Measurements from ENCODE around the gene AK2.

The AK2 gene

GRCh38 chr1:33021567-33022431, 14.9 kb downstream of the AK2 start:
- no peak for DNase-seq

DNA sequence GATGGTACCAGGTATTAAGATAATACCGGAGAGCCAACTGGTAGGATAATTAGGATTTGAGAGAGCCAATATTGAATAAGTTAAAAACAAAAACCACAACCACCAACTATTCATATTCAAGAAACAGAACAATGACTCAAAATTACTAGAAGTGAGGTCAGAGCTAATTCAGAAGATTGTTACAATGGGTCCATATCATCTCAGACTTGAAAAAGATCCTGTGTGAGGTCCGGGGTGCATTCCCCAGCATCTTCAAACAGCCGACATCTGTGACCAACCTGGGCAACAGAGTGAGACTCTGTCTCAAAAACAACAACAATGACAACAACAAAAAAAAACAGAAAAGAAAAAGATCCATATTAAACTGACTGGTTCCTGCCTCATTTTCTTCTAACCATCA, 18.6 kb downstream of the AK2 start:
- no peak for DNase-seq

- no peak for DNase-seq
These were observed 19.5 kb downstream of the AK2 start for GRCh38 chr1:33017175-33017574.

- DNase-seq = no peak
These were observed 21.5 kb downstream of the AK2 start for GRCh38 chr1:33015216-33015615.

DNA sequence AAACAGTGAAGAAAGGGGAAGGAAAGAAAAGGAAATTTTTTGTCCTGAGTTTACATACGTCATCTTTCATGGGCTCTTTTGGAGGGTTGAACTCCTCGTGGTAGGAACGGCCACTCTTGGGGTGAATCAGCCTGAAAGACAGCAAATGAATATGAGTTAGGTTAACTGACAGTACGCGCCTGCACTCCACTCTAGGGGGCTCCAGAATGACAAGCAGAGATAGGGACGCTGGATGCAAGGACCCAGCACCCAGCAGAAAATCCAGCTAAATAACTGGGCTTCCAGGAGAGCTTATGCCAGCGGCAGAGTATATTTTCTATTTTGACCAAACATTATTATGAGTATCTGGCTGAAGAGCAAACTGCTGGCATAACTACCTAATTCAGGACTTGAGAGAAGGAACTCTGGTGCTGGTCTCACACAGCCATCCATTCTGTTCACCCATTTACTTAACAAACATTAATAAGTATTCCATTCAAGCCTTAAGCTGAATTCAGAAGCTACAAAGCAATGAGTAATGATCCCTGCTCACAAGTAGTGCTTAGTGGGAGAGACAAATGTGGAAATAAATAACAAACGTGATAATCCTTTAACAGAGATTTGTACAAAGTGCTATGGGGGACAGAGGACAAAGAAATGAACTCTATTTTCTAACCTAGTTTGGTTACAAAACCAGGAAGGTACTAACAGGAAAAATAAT, 22.1 kb downstream of the AK2 start:
- no peak for DNase-seq

DNA sequence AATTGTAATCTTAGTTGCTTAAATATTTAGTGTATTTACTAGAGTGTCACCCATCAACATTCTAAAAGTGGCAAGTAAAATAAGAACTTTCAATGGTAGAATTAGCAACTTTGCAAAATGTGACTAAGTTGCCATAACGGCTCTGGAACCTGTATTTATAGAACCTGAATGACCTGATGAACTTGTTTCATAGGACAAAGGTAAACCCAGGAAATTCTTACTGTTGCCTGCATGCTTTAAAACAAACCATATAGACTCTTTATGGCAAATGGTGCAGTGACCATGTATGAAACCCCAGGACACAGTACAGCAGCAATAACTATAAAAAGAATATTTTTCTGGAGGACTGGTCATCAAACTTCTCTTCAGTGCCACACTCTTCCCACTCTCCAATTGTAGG, 22.9 kb downstream of the AK2 start:
- no peak for DNase-seq

DNA sequence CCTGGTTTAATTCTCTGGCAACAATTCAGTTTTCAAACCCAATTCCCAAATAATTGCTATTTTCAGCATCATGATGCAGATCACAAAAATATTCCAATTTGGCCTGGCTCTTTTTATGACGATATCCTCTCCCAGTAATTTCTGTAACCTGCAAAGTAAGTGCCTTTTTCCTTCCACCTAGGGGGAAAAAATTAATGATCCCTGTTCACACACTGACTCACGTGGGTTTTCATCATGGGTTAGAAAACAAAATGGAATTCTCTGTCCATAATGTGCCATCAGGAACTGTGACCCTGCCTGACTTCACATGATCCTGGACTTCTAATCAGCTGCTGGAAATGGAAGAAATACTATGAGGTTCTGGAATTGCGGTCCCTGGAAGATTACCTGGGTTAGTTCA, 24.5 kb downstream of the AK2 start:
- DNase-seq = no peak

DNA sequence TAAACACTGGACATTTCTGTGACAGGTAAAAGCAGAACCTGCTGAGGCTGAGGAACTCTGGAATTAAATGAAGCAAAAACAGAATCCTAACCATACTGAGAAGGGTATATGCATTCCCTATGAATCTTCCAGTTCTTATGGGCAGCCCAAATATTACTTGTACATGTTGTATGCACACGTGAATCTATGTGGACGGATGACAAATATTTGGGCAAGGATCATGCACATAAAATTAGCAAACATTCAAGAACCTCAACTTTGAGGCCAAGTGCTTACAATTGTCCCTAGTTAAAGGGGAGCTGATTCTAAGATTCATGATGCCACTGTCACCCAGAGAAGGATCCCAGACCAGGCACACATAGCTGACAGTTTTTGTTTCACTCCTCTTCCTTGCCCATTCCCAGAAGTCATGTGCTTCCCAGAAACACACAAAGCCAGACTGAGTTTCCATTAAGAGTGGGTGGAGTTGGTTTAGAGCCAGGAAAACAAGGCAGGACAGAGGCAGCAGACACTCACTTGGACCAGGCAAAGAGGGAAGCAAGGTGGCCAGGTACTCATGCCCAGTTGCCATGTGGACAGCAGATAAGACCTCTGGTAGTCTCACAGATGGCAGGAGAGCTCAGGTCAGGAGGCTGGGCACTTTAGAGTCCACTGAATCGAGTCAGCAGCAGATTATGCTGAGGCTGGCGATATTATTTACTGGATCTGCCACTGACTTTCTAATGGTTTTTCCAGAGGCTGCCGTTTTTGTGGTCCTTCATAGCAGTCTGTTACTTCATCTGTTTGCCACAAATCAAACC, 25.6 kb downstream of the AK2 start:
- DNase-seq = no peak

GRCh38 chr1:33009561-33009960, 27.1 kb downstream of the AK2 start:
- no peak for DNase-seq

DNA sequence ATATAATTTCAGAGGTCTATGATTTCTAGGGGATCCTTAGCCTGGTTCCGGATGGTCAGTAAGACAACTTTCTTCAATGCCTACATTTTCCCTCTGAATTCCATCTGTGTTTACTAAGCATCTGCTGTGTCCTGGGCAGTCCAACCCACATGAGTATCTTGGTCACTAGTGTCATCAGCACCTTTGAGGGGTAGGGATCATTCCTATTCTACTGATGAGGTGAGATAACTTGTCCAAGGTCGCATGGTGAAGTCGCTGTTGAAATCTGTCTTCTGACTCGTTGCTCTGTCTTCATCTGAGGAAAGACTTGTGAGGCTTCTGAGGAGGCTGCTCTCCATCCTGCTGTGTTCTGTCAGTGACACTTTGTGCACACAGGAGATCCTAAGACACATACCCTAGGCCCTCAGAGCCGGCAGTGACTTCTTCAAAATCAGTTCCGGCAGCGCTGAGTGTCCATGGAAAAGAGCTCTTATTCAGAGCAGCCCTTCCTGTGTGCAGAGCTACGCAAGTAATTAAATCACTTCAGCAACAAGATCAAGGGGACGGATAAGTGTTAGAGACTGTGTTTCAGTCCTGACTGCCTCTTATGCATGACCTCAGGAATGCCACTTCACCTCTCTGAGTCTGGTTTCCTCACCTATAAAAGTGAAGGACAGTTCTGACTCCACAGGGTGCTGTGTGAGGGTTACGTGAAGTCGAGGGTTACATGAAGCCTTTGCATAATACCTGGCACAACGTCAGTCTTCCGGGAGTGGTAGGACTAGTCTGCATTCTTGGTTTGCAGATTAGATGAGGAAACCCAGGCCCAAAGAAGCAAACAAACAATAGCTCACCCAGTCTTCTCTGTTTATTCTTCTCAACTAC, 28.4 kb downstream of the AK2 start:
- no peak for DNase-seq

DNA sequence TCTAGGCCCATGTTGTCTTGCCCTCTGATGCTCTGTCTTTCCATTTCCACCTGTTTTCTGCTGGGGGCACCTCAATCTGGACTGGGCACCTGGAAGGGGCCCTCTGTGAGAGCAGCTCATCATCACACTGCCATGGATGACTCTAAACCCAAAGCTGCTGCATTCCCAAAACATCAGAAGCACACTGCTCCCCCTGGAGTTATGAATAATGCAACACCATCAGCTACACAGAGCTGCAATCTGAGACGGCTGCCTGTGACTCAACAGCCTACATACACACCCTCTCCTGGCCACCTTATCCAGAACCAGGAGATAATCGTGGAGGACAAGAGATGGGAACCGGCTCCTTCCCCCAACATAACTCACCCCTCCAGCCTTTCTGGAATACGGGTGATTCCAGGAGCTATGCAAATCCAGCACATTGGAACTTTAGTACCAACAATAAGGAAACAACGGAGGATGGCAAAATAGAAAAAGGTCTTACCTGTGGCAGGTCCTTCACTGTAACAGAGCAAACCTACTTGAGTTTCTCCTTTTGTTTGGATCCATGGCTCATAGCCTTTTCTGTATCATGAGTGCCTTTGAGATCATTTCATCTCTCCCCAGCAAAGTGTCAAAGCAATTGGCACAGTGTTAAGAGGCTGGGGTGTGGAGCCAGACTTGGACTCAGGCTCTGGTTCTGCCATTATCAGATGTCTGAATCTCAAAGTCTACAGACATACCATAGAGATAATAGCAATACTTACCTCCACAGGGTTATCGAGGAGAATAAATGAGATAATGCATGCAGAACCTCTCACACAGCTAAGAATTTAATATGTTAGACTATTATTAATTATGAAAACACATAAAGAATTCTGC, 29.3 kb downstream of the AK2 start:
- DNase-seq = peak; percentile 40

DNA sequence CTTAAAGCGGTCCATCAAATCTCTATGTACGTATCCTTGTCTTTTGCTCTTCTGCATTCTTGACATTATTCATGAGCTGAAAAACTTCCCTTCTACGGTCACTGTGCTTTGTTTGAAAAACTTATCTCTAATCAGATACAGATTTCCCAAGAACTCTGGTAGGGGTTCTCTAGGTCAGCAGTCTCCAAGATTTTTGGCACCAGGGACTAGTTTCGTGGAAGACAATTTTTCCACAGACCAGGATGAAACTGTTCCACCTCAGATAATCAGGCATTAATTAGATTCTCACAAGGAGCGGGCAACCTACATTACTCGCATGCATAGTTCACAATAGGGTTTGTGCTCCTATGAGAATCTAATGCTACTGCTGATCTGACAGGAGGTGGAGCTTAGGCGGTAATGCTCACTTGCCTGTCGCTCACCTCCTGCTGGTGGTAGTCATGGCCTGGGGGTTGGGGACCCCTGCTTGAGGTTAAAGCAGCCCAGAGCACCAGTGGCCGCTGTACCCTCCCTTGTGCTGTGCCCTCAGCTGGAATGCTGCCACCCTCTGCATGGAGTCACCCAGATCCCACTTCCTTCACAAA, 30.8 kb downstream of the AK2 start:
- no peak for DNase-seq

GRCh38 chr1:33005117-33005837, 31.4 kb downstream of the AK2 start:
- DNase-seq = no peak

DNA sequence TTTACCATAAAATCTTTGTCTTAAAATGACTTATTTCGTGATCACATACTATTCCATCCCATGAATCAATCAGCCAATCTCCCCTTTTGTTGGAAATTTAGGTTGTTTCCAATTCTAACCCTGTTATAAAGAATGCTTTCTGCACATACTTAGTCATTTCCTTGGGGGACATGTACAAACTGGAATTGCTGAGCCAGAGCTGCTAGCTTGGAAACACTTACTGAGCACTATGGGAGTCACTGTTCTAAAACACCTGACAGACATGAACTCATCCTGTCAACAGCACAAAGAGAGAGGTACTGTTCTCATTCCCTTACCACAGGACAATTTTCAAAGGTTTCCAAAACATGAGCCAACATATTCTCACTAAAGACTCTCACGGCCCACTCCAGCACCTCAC, 32.1 kb downstream of the AK2 start:
- DNase-seq = no peak

DNA sequence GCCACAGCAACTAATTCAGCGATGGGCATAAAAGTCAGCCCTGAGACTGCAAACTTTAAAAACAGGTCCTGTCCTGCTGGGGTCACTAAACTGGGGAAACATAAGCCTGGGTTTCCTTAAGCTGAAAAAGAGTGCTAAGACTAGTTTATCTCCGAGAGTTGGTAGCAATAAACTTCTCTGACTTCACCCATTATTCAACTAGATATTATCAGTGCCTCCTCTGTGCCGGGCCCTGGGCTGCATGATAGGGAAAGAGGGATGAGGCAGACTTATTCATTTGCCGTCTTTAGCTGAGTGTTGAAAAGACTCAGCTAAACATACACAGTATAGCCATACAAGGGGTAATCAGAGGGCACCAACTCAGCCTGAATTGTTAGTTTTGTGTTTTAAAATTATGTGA, 33.0 kb downstream of the AK2 start:
- no peak for DNase-seq

DNA sequence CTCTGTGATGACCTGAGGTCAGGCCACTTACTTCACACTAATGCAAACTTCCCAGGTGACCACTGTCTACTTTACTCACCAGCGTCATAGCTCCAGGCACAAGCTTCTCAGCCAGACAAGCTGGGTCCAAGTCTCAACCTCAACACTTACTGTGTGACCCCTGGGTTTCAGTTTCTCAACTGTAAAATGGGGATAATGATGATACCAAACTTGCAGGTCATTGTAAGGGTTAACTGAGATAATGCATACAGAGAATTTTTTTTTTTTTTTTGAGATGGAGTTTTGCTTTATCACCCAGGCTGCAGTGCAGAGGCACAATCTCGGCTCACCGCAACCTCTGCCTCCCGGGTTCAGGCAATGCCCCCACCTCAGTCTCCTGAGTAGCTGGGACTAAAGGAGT, 34.7 kb downstream of the AK2 start:
- DNase-seq = no peak

- DNase-seq = peak; percentile 8
These were observed 35.4 kb downstream of the AK2 start for GRCh38 chr1:33001282-33001681.

DNA sequence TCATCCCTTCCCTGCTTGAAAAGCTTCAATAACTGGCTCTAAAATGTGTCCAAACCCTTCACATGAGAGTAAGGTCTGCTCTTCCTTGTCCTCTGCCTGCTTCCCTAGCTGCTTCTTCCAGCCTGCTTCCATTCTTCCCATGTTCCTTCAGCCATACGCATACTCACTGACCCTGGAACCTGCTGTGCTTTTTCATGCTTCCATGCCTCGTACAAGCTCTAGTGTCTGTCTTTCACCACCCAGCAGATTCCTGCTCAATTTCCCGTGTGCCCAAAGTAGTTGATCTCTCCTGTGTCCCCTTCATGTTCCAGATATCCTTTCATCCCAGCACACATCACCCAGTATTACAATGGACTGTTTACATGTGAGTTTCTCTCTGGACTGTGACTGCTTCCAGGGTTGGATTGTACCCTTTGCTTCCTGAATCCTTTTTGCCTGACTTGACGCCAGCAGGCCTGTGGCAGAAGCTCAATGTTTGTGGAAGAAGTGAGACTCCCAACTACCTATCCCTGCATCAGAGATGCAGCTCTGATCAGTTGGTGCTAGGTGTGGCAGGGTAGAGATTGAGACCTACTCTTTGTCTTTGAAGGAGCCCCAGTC, 36.2 kb downstream of the AK2 start:
- no peak for DNase-seq

- no peak for DNase-seq
These were observed 37.7 kb downstream of the AK2 start for GRCh38 chr1:32998997-32999396.

- peak; percentile 11 for DNase-seq
These were observed 38.6 kb downstream of the AK2 start for GRCh38 chr1:32998064-32998463.
